Glomerular endothelial cell (primary cell): ENCODE measurements around the gene KRT86. TPM values are rescaled to one million over a fixed set of nuclear protein-coding genes. Genes with fewer than 3 reads are reported as not detected.
"Not testable (repeated sequence)": the region's sequence is repeated elsewhere in the genome, so short reads cannot be mapped to it uniquely, and the experiment has no call there.

Experiments
- DNase-seq: peaks from one replicate; pipeline ENCODE4 v3.0.0-alpha.2; 2011; ENCODE audit warnings: low read depth, low spot score; ENCODE audit errors: extremely low read depth
- total RNA-seq: library from RNA; depleted of rRNA; stranded (reverse); fragments of >200 nt; gene quantifications from 2 replicates; pipeline ENCODE4 v1.2.3, GENCODE V29; 2015

The KRT86 gene
- total RNA-seq, 1 donor from 2014 or later = not detected

DNA sequence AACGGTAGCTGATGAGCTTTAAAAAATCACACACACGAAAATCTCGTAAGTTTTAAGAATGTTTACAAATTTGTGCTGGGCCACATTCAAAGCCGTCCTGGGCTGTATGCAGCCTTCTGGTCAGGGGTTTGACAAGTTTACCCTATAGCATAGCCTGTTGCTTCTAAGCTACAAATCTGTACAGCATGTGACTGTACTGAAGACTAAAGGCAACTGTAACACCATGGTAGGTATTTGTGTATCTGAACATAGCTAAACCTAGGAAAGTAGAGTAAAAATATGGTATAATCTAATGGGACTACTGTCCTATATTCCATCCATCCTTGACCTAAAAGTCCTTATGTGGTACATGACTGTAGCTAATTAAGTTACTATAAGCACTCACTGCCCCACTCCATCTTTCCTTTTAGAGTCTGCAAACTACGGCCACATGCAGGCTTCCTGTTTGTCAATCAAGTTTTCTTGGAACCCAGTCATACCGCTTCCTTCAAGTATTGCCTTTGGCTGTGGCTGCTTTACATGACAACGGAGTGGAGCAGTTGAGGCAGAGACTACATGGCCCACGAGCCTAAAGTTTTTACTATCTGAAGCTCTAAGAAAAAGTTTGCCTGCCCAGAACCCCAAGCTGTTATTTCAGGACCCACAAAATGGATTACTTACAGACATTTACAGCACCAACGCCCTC, 22.9 kb upstream of the KRT86 start:
- DNase-seq = no peak

DNA sequence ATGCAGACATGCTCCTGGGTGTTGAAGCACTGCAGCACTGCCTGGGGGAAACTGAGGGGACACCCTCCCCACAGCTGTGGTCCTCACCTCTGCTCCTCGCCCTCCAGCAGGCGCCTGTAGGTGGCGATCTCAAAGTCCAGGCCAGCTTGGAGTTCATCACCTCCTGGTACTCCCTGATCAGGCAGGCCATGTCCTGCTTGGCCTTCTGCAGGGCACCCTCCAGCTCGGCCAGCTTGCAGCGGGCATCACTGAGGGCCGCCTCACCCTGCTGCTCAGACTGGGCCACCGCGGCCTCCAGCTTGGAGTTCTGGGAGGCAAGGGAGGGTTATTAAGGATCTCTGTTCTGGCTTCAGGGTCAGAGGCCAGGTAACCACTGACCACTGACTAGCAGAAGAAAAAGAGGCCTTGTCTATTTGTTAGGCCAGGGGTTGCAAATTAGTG, 22.2 kb upstream of the KRT86 start:
- DNase-seq = not testable (repeated sequence)

DNA sequence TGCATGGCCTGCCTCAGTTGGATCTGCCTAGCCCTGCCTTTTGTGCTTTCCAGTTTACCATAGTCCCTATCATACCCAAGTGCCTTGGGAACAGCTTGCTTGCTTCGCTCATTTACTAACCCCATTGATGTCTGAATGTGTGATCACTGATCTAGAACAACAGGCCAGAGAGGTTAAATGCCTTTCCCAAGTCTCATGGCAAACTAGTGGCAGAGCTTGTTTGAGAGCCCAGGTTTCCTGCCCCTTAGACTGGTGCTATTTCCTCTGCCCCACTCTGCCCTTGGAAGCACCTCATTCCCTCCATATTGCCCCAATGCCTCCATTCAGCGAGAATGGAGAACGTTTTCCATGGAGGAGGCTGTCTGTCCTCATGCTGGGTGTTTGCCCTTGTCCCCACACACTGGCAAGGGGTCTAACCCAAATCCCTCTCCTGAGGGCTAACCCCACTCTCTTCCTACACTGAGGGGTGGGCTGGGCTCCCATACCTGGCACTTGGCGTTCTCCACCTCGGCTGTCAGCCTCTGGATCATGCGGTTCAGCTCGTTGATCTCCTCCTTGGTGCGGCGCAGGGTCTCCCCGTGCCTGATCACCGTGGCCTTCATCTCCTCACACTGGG, 21.6 kb upstream of the KRT86 start:
- DNase-seq = no peak

DNA sequence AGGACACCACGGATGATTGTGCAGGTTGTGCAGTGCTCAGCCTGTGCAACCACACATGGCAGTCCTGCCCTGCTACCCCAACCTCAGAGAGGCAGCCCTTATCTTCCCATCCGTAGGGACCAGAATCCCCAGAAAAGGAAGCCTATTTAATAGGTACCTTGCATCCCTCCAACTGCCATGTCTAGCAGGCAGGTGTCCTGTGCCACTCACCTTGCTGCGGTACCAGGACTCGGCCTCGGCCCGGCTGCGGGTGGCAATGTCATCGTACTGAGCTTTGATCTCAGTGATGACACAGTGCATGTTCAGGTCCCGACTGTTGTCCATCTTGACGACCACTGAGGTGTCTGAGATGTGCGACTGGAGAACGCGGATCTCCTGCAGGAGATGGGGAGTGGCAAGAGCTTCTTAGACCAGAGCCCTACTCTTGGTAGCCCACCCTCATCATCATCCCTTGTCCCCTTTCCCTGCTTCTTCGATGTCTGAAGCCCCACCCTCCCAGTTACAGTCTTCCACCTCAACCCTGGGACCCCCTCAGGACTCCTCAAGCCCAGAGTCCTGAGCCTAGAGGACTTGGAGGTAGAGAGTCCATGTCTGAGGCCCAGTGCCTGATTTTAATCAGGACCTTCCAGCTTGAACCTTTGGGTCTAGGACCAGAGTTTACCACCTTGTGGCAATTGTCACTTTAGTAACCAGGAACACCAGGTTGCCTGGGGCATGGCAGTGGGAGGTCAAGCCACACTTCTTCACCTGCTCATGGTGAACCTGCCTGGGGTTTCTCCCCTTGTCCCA, 20.9 kb upstream of the KRT86 start:
- DNase-seq = no peak

DNA sequence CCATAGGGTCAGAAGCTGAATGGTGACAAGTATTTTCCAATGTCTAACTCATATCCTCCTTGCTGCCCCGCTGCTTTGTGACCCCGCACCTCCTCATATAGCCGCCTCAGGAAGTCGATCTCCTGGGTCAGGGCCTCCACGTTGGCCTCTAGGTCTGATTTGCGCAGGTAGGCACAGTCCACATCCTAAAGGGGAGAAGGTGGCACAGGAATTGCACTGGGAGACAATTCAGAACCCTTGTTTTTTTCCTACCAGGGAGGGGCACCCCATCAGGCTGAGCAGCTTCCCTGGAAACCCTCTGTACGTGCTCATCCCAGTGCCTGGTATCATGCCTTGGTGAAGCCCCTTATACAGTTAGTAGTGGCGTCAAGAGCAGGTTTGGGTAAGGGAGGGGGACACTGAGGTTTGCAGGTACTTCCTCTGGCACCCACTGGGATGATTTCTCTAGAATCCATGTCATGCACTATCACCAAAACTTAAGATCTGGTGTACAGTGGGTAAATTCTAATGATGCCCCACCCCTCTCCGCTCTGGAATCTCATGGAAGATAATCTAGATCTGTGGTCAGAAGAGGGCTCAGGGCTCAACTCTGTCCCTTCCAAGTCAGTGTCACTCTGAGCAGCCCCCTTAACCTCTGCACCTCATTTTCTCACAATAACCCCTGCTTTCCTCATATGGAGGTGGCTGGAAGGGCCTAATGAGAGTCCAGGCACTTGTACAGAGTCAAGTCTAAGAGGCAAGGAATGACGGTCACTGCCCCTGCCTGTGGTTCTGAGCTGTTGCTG, 20.1 kb upstream of the KRT86 start:
- no peak for DNase-seq

DNA sequence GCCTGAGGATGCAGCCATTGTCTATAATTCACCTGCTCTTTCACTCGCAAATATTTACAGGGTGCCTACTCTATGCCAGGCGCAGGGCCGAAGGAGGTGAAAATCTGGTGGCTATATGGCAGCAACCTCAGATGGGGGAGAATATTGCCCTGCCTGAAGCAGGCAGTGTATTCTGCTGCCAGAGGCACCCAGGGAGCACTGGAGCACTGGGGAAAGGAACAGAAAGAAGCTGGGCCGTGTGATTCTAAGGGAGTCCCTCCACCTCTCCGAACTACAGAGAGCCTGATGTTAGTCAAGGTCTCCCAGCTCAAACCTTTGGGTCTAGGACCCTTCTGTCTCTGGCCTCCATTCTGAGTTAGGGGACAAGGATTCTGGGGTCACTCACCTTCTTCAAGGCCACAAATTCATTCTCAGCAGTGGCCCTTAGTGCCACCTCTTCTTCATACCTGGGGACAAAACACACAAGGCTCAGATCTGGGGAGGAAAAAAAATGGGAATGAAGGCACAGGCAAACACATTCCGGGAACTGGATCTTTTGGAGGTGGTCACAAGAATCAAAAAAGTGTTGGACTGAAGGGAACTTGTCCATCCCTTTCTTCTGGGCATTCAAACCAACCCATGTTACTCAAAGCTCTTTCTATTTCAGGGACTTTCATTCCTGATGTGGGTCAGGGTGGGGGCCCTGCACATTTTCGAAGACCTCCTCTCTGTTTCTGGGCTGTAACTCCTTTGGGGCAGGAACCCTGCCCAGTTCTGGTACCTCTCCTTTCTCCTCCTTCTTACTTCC, 19.3 kb upstream of the KRT86 start:
- DNase-seq = no peak

DNA sequence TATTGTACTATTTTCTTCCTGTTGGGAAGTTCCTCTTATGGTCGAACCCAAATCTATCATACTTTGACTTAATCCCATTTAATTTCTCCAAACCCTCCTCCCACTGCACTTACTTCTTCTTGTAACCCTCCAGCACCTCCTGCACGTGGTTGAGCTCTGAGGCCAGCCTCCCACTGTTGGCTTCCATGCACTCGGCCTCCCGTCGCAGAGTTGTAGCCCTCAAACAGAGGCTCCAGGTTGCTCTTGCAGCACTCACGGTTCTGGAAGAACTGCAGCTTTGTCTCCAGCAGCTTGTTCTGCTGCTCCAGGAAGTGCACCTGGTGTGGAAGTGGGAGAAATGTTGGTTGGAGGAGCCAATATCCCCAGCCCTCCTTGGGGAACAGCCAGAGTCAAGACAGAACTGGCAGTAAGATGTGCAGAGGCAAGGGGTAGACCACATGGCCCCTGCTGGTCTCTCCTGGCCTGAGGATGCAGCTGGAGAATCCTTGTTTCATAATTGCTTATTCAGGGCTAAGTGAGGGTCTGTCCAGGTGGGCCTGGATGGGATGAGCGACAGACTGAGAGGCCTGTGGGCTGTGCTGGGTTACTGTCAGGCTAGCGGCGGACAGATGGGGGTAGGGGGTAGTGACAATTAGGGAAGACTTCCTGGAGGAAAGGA, 18.4 kb upstream of the KRT86 start:
- DNase-seq = no peak

DNA sequence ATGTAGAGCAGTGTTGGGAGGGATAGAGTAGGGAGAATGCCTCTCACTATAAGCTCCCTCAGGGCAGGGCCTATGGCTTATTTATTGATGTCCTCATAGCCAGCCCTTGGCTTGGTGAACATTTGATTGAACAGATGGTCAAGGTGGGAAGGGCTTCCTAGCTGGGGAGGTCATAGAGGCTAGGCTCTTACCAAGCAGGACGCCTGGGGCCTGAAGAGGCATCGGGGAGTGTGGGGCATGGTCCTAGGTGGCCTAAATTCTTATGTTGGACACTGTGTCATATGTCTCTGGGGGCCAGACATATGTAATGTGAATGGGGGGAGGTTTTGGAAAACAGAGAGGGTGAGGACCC, 17.9 kb upstream of the KRT86 start:
- DNase-seq = no peak

DNA sequence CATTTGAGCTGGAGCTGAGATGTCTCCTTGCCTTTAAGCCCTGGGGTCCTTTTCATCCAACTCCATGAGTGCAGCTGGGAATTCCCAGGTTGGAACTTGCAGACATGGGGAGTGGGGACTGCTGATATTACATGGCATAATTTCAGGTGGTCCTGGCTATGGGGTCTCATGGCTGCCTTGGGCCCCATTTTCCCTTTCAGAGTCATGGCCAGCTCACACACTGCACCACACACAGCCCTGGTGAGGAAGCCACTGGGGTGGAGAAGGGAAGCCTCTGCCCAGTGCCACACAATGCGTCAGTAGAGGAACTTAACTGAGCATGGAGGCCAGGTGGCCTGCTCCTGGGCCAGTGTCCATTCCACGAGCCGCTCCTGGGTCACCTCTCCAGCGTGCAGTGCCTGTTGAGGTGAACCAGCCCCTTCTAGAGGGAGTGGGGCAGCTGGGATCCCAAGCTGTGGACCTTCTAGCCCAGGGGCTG, 17.3 kb upstream of the KRT86 start:
- no peak for DNase-seq

DNA sequence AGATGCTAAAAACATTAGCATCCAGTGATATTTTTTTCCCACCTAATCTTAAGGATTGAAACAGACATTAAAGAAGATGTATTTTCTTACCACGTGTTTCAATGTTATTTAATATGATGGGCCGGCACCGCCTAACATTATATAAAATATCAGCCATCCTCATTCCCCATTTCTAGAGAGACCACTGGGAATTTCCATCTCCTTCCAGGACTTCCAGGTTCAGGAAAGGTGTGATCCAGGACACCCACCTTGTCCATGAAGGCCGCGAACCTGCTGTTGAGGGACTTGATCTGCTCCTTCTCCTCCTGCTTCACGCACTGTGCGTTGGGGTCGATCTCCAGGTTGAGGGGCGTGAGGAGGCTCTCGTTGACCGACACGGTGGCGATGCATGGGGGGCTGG, 16.5 kb upstream of the KRT86 start:
- not testable (repeated sequence) for DNase-seq

DNA sequence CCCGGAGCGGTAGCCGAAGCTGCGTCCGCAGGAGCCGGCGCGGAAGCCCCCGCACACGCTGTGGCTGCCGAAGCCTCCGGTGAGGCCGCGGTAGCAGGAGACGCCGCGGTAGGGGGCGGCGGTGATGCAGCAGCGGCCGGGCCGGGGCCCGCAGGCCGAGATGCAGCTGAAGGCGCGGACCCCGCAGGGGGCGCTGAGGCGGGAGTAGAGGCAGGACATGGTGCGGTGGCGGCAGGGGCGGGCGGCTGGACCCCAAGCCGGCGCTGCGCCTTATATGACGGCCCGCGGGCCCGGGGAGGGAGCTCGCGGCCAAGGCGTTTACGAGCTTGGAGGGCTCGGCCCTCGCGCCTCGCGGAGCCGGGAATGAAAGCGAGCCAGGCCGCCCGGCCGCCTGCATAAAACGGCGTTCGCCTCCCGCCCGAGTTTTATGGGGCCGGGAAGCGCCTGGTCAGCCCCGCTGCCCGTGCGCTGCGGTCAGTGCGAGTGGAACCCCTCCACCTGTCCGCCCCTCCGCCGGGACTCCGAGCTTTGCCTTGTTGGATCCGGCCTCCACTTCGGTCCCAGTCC, 16.0 kb upstream of the KRT86 start:
- no peak for DNase-seq

DNA sequence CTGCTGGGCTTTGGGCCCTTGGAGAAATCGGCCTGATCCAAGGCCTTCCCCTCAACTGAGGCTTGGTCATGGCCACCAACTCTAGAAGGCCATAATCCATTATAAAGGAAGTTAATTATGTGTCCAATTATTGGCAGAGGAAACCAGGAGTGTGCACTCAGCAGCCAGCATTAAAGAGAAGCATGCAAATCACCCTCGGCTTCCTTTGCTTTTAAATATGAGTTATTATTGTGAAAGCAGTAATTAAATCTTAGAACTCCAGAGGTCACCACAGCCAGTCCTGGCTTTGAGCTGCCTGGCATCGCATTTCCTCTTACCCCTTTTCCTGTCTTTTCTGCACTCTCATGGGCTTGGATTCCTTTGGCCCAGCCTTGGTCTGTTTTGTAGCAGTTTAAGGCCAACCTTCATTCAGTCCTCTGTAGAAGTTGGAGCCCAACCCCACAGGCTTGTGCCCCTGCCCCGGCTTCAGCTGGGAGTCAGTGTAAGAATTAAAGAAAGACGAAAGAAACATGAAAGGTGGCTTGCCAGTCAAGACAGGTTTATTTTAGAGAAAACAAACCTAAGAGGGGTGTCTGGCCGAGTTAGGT, 14.7 kb upstream of the KRT86 start:
- DNase-seq = no peak

DNA sequence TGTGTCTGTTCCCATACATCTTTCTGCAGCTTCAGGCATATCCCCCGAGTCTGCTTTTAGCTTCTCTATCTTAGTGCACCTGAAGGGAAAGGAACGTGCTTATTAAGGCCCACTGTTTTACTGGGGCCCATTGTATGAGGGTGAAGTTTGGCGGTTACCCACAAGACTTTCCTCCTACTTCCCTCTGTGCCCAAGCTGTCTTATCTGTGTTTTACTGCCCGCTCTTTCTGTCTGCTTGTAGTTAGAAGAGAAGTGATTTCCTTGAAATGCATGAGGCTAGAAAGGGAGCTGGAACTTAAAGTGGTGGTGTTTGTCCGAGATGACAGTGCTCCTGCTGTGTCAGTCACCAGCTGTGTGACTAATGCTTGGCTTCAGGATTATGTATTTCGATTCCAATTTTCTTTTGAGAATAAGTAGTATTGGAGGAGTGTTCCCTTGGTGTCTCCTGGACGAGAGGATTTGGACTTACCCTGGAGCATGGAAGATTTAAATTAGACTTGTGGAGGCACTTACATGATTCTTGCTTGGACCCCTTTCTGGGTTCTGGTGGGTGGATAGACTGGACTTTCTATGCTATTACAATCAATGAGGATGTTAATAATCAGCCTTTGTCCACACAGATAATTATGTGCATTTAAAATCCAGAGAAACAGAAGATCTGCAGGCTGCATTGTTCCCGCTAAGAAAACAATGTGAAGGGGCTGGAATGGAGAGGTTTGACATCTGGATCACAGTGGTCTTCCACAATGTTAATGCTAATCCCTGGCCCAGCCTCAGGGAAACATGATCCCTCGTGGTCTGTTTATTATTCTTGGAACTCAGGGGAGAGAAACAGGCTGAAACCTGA, 13.9 kb upstream of the KRT86 start:
- DNase-seq = no peak

DNA sequence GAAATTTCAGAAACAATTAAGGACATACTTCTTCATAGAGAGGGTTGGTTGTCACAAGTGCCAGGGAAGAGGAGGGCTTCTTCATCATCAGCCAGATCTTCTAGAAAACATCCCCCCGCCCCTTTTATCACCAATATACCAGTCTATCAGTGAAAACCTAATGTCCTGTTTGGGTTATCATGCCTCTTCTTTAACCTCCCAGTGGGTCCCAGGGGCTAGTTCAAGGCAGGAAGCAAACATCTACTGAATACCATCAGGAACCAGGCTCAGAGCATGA, 13.3 kb upstream of the KRT86 start:
- no peak for DNase-seq

DNA sequence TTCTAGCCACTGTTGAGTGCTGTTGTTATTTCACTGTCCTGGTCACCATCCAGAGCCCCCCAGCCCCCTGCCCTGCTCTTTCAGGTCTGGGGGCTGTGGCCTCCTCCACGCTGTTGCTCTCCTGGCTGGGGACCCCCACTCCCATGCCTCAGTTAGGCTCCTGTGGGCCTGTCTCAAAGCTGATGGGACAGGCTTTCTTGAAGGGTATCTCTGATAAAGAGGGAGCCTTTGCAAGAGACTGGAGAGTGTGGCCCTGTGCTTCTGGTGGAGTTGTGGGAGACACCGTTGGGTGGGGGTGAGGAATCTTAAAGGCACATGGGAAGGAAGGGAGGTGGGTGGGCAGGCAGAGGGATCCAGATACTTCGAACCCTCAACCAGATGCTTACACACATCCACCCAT, 12.2 kb upstream of the KRT86 start:
- no peak for DNase-seq

DNA sequence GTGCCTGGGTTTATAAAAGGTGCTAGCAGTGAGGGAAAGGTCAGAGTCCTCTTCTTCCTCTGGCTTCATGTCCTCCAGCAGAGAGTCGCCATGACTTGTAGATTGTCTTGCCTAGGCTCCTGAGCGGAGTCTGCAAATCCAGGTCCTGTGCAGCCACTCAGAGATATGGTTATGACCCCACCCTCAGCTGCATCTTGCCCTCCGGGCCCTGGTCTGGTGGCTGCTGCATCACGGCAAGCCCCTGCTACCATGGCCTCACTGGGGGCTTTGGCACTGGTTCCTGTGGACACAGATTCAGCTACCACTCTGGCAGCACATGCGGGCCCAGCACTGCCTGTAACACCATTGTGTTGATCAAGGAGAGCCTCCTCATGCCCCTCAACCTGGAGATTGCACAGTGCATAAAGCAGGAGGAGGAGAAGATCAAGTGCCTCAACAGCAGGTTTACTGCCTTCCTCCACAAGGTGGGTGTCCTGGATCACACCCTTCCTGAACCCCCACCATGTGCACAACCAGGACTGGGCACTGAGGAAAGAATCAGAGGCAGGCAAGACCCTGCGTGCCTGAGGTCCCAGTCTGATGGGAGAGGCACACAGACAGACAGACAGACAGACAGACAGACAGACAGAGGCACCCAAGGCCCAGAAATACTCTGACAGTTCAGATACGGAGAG, 10.5 kb upstream of the KRT86 start:
- no peak for DNase-seq

DNA sequence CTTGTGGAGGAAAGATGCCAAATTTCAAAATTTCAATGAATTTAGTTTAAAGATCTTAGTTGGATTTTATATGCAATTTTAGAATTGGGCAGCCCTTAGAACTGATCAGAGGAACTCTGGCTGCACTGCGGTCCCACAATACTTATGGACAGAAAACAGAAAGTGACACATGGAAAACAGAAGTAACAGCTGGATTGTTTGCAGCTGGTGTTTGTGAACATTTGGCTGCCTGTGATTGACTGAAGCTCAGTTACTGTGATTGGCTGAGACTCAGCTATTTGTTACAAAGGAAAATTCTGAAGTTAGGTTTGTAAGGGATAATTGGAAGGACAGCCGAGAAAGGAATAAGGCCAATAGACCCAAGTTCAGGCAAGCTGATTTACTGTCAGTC, 10.0 kb upstream of the KRT86 start:
- DNase-seq = no peak

DNA sequence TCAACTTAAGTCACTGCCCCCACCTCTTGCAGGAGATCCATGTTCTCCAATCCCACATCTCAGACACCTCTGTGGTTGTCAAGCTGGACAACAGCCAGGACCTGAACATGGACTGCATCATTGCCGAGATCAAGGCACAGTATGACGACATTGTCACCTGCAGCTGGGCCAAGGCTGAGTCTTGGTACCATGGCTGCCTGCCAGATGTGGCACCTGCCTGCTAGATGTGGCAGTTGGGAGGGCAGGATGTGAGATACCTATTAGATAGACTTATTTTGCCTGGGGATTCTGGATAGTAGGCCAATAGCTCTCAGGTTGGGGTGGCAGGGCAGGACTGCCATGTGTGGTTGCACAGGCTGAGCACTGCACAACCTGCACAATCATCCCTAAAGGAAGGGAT, 7.9 kb upstream of the KRT86 start:
- no peak for DNase-seq
